Posterior cingulate gyrus (tissue), 11 donors: ENCODE data around the gene SPATA31E1.
"Not testable (repeated sequence)": the region's sequence is repeated elsewhere in the genome, so short reads cannot be mapped to it uniquely, and the experiment has no call there.

Experiments used
- DNase-seq, 10 donors: peaks; one replicate each; pipeline versions ENCODE4 v3.0.0 to v3.0.0-alpha.2; 2020 to 2021; ENCODE audit warnings: mixed read lengths in 3 of 10
- intact Hi-C: fragments of 100-400 bp; cut with DNase I; formaldehyde crosslinking; loops from one replicate; pipeline ENCODE4 v1.15.1; 2023

Gene SPATA31E1

DNA sequence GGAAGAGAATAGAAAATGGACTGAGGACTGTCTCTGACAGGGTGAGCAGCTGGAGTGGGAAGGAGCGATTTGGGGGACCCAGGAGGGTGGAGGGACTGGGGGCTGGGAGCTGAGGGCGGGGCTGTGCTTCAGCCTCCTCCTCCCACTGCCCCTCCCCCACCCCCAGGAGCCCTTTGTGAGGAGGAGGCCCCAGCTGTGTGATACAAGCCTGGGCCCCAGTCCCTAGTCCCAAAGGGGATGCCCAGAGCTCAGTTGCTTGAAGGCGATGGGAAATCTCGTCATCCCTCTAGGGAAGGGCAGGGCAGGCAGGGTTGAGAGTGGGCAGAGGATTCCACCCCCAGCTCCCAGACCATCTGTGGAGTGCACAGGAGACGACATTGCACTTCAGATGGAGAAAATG lies at the start of gene SPATA31E1:
Gene SPATA31E1 (plus strand): TSS at position 251 of the 400 bp plus-strand sequence. CDS start 15 bp downstream, at position 266.
- intact Hi-C loops, result no loop called here
- peak in 2 of 10 donors; percentile 2 to 38 for DNase-seq

GRCh38 chr9:87834357-87834756 lies 48.3 kb upstream of the SPATA31E1 start:
- no peak for DNase-seq
- intact Hi-C loops, result no loop called here

DNA sequence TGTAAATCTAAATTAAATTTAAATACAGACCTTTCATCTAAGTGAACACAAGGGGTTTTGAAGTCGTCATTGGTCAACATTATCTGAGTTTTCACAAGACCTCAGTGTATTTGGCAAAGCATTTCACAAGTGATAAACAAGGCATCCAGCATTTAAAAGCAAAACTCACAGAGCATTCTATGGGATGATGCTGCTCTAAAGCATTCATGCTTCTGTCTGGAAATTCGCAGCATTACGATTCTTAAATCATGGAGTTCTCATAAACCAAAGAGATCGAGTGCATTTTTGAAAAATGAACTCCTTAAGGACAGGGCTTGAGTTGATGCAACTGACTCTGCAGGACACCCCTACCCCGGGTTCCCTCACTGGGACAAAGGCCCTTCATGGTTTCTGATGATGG lies 46.1 kb upstream of the SPATA31E1 start:
- DNase-seq, result no peak
- intact Hi-C loops, result no loop called here

DNA sequence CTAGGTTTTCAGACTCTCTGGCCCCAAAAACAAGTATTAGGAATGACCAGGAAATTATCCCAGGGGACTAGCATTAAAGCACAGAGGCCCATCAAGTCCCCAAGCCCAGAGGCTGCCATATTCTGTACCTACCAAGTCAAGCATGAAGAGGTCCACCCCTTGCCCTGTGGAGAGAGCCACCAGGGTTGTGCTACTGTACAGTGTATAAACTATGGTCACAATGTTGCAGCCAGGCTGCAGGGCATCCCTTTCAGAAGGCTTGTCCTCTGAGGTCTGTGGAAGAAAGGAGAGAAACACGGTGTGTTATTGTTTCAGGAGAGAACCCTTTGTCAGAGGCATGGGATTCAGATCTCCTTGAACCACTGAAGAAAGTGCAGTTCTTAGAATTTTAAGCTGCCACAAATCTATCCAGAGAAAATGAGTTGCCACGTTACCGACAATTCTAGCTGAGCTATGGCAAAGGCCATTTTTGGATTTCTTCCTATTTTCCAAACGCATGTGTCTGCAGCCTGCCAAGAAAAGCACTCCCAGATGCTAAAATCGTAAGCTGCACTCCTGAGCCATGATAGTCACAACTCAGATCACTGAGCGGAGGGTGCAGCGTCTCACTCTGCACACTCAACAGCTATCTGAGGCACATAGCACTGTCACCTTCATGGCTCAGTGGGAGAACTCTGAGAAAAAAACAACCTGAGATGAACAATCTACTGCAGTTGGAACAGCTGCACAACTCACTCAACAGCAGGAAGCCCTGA lies 45.5 kb upstream of the SPATA31E1 start:
- intact Hi-C loops, result no loop called here
- peak in 5 of 10 donors; percentile 38 to 91 (median 49) for DNase-seq

DNA sequence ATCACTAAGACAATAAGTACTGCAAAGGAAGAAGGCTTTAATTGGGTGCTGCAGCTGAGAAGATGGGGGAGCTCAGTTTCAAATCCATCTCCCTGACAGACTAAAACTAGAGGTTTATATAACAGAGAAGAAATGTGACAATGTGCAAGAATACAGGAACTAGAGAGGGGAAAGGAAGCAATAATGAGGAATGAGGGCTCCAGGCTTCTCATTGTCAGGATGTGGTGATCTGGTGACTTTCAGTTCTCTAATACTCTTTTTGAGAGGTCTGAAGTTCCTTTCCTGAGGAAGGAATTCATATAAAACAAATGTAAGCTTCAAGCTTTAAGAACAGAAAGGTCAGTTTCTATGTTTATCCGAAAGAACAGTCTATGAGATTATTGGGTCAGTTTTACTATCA lies 42.5 kb upstream of the SPATA31E1 start:
- intact Hi-C loops, result no loop called here
- no peak for DNase-seq

- no peak for DNase-seq
Observed at GRCh38 chr9:87842878-87843585, 39.6 kb upstream of the SPATA31E1 start.

DNA sequence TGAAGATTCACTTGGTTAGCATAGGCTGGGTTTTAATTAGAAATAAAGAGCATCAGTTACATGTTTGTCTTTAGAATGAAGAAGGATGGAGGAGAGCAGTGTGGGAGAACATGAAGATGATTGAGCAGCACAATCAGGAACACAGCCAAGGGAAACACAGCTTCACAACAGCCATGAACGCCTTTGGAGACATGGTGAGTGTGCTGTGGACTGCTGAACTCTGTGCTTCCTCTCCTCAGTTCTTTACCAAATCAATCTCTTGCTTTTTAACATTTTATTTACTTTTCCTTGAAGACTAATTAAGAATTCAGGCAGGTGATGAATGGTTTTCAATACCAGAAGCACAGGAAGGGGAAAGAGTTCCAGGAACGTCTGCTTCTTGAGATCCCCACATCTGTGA lies 38.2 kb upstream of the SPATA31E1 start:
- intact Hi-C loops, result no loop called here
- DNase-seq, result no peak

More at GRCh38 chr9:87842878-87843585, 39.6 kb upstream of the SPATA31E1 start:
- intact Hi-C loops, result no loop called here

- DNase-seq, intact Hi-C loops: not testable (repeated sequence)
Observed at GRCh38 chr9:87847817-87848216, 34.9 kb upstream of the SPATA31E1 start.

DNA sequence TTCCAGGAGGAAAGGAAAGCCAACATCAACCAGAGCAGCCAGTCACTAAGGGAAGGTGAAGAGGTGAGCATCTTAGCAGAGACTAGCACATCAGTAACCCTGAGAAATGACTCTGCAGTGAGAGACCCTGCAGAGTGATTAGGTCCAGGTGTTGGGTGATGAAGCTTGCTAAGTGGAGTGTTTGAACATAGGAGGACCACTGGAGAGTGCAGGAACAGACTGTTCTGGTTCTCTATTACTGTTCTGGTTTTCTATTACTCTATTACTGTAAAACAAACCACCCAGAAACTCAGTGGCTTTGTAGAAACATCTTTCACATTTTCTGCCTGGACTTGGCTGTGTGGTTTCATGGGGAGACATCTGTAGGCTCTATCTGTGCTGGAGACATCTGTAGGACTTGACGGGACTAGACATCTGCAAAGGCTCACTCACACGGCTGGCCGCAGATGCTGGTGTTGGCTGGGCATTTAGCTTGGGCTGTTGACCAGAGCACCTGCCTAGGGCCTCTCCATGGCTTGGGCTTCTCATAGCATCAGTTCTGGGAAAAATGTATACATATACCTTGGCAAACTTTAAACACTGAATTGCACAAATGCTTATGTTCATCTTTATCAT lies 33.4 kb upstream of the SPATA31E1 start:
- DNase-seq, result no peak

GRCh38 chr9:87850391-87850790 lies 32.3 kb upstream of the SPATA31E1 start:
- intact Hi-C loops, result no loop called here
- no peak for DNase-seq

More for the DNA sequence above, 33.4 kb upstream of the SPATA31E1 start:
- intact Hi-C loops, result no loop called here

DNA sequence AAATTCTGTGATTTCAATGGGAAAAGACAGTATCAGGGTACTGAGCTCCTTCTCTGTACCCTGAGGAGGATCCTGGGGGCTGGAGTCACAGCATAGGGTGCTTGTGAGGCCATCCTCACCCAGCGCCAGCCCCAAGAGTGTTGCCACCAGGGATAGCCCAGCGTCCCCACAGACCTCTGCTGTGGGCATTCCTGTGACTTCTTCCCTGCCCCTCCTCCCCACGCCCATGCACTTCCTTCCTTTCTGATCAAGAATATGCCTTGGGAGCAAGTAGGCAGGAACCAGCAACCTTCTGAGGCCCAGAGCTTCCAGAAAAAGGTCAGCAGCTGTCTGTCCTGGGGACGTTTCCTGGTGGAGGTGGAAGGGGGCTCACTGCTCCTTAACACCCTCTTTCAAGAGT lies 31.5 kb upstream of the SPATA31E1 start:
- intact Hi-C loops, result not testable (repeated sequence)

GRCh38 chr9:87853302-87853701 lies 29.4 kb upstream of the SPATA31E1 start:
- no peak for DNase-seq
- intact Hi-C loops, result no loop called here

More for the DNA sequence above, 31.5 kb upstream of the SPATA31E1 start:
- DNase-seq, result not testable (repeated sequence)

DNA sequence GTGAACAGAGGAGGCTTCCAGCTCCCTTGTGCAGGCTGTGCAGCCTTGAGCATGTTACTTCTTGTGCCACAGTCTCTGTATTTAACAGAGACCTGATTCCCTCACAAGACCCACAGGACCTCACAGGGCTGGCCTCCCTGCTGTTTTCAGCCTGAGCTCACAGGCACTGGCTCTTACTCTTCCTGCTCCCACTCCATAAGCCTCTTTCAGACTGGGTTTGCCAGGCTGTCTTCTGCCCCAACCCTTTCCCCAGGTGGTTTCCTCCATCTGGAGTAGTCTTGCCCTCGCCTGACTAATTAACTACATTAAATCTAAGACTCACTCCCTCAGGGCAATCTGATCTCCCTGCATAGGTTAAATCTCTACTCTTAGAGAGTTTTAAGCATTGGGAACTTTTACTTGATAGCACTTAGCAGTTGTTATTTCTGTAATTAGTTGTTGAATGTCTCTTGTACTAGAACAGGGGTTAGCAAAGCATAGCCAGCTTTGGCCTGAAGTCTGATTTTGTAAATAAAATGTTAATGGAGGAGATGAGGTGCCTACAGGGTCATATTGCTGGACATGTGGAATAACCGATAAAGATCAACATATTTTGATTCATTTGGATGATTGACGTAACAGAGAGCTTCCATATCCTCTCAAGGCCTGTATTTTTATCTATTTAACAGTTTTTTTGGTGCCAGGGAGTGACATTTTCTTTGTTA lies 28.6 kb upstream of the SPATA31E1 start:
- DNase-seq, result no peak
- intact Hi-C loops, result no loop called here

GRCh38 chr9:87854580-87854955 lies 28.1 kb upstream of the SPATA31E1 start:
- intact Hi-C loops, result no loop called here
- DNase-seq, result peak in 2 of 10 donors; percentile 28 to 83

DNA sequence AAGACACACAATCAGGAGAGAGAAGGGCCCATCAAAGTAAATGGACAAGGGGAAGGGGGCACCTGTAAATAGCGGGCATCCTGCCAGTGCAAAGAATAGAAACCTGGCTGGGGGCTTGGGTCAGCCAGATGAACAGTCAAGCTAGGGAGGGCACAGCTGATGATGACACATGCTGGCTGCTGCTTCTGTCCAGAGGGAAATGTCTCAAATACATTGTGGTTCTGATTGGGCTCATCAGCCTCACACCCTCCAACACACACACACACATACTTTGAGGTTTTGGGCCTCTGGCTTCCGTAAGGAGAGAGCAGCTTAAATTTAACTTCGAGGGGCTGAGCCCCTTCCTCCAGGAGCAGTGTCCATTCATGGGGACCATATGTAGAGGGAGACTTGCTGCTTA lies 27.6 kb upstream of the SPATA31E1 start:
- intact Hi-C loops, result no loop called here
- DNase-seq, result no peak

DNA sequence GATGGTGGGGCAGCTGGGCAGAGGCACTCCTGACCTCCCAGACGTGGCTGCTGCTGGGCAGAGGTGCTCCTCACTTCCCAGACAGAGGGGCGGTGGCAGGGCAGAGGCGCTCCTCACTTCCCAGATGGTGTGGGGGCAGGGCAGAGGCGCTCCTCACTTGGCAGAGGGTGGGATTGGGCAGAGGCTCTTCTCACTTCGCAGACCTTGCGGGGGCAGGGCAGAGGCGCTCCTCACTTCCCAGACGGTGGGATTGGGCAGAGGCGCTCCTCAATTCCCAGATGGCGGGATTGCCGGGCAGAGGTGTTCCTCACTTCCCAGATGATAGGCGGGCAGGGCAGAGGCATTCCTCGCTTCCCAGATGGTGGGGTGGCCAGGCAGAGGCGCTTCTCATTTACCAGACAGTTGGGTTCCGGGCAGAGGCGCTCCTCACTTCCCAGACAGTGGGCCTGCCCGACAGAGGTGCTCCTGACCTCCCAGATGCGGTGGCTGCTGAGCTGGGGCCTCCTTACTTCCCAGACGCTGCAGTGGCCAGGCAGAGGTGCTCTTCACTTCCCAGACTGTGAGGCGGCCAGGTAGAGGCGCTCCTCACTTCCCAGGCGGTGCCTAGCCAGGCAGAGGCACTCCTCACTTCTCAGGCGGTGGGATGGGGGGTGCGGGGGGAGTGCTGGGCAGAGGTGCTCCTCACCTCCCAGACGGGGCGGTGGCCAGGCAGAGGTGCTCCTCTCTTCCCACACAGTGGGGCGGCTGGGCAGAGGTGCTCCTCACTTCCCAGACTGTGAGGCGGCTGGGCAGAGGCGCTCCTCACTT lies 25.3 kb upstream of the SPATA31E1 start:
- no peak for DNase-seq
- intact Hi-C loops, result no loop called here

DNA sequence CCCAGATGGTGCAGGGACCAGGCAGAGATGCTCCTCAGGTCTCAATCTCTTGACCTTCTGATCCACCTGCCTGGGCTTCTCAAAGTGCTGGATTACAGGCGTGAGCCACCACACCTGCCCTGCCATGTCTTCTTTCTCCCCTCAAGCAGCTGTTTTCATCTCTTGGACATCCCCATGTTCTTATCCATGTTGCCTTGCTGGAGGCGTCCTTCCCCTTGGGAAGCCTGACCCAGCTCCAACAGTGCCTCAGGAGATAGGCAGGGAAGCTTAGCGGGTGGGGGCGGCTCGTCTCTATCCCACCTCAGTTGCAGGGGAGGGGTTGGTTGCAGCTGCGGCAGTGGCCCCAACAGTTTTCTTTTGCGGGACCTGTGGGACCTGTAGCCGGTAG lies 24.7 kb upstream of the SPATA31E1 start:
- DNase-seq, result no peak
- intact Hi-C loops, result no loop called here

DNA sequence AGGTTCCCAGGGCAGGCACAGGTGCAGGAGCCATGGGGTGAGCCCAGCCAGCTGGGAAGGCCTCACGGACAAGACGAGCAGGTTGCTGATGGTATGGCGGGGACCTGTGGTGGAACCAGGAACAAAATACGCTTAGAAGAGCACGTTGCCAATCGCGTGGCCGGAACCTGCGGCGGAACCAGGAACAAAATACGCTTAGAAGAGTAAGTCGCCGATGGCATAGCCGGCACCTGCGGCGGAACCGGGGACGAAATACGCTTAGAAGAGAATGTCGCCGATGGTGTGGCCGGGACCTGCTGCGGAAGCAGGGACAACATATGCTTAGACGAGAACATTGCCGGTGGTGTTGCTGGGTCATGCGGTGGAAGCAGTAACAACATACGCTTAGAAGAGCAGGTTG lies 23.5 kb upstream of the SPATA31E1 start:
- no peak for DNase-seq
- intact Hi-C loops, result no loop called here

DNA sequence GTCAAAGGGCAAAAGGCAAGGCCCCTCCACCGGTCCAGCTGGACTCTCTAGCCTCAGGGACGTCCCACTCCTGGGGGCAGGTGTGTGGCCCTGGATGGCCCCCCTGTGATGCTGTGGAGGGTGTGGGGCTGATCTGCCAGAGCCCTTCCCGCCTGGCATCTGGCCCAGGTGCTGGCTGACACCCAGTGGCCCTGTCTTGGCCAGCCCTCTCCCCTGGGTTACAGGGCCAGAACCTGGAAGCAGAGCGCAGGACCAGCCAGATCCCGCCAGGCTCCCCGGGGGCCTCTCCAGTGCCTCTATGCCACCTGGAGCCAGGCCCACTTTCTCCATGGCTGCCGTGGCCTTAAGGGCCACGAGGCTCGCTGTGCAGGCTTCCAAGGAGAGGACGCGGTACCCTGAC lies 22.9 kb upstream of the SPATA31E1 start:
- DNase-seq, result no peak
- intact Hi-C loops, result no loop called here

DNA sequence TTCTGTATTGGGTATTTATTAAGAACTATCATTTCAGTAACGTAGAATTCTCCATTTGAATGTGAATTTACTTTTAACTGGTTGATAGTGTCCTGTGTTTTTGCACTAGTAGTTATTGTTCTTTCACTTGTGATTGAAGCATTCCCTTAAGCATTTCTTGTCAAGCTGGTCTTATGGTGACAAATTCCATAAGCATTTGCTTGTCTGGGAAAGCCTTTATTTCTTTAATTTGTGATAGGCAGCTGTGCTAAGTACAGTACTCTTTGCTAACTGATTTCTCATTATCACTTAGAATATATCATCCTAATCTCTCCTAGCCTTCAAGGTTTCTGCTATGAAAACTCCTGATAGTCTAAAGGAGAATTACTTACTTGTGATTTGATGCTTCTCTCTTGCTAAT lies 21.3 kb upstream of the SPATA31E1 start:
- no peak for DNase-seq
- intact Hi-C loops, result no loop called here
